Adrenal gland (tissue), 5 donors: ENCODE measurements around the gene TRIP11.

Source experiments
- POLR2A ChIP-seq, 2 donors: fragments of 450-650 bp; IDR thresholded peaks; one replicate each; pipeline ENCODE4 v1.6.1; 2017; ENCODE audit warnings: antibody characterized with exemption in 2 of 2, mild to moderate bottlenecking in 2 of 2, moderate library complexity in 1 of 2
- TF ChIP-seq, protein P1 (sequence below), 6 experiments: fragments of 450-650 bp in 4 of 6; fragments of 200-600 bp in 2 of 6; sonication (generic) in 1 of 6; IDR thresholded peaks; 1 replicate in 5 of 6; 2 replicates in 1 of 6; pipeline versions ENCODE4 v1.5.1 to v1.8.0; 2016 to 2021; ENCODE audit warnings: antibody characterized with exemption in 6 of 6, mild to moderate bottlenecking in 2 of 6, moderate library complexity in 1 of 6
- donor health status: DM: no; HTN: no; CAD: no.

DNA sequence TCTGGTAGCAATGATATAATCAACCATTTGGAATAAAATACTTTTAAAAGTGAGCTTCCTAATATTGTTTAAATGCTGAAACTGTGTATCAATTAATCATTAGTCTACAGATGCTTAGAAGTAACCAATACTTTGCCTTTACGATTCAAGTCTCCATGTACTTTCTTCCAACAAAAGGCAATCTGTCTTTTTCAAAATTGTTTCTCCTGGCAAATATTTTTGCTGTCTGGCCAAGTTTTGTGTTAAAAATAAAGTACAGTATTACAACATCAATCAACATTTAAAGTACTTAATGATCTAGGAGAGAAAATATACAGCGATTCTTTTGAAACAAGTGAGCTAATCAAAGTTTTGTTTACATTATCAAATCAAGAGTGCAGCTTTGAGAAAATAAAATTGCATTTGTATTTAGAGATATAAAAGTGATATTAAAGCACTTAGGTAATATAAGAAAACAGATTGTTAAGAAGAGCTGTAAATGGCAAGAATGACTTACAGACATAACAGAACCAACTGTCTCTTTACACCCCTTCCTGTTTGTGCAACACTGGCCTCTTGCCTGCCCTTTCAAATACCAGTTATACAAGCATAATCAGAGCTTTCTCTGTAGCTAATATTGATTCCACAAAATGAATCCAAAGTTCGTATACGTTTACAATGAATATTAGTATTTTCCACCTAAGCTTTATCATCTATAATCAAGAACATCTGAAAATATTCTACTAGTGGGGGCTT lies 54.2 kb downstream of the TRIP11 start:
- TF ChIP-seq POLR2A (IDR thresholded peaks at IDR 0.05), result no peak
- TF ChIP-seq, protein P1, sequence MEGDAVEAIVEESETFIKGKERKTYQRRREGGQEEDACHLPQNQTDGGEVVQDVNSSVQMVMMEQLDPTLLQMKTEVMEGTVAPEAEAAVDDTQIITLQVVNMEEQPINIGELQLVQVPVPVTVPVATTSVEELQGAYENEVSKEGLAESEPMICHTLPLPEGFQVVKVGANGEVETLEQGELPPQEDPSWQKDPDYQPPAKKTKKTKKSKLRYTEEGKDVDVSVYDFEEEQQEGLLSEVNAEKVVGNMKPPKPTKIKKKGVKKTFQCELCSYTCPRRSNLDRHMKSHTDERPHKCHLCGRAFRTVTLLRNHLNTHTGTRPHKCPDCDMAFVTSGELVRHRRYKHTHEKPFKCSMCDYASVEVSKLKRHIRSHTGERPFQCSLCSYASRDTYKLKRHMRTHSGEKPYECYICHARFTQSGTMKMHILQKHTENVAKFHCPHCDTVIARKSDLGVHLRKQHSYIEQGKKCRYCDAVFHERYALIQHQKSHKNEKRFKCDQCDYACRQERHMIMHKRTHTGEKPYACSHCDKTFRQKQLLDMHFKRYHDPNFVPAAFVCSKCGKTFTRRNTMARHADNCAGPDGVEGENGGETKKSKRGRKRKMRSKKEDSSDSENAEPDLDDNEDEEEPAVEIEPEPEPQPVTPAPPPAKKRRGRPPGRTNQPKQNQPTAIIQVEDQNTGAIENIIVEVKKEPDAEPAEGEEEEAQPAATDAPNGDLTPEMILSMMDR (IDR thresholded peaks at IDR 0.05), result no peak
